HG03571 (cell line): ENCODE results near the gene MYADM.
"Not testable (repeated sequence)": the region's sequence is repeated elsewhere in the genome, so short reads cannot be mapped to it uniquely, and the experiment has no call there.

Source experiments
- ATAC-seq: cut with Tn5 transposase; IDR thresholded peaks from one replicate; pipeline ENCODE4 v1.9.1; 2021; ENCODE audit not compliant: unreplicated experiment

The MYADM gene

DNA sequence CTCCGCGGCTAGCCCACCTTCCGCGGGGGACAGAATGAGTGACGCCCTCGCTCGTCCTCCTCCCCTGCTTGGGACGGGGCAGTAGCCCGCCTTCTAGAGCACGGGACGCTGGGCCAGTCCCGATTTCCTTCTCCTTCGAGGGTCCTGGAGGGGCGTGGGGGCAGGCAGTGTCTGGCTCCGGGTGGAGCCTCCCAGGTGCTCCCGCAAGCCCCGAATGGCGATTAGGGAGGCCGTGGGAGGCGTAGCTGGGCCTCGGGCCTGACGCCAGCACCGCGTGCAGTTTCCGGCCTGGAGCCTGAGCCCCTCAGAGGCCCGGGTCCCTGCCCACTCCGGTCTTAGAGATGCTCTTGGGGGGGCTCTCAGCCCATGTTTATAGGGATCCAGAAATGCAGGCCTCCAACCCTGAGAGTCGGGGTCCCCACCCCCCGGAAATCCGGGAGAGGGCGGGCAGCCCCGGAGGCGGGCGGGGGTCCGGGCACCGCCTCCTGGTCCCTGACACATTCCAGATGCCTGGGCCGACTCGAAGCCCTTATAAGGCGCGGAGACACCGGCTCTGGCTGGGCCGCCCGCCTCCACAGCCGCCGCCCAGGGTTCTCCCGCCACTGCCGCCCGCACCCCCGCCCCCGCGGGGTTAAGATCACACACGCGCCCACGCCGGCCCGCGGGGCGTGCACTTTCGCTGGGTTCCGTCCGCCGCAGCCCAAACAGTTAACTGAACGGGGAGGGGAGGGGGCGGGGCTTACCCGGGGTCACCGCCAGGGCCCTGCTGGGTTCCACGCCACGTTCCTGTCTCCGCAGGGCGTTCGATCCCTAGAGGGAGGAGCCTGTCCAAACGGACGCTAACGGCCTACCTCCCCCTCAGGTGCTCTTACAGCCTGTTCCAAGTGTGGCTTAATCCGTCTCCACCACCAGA lies 1.5 kb downstream of the MYADM start:
- peak; percentile 27 for ATAC-seq

DNA sequence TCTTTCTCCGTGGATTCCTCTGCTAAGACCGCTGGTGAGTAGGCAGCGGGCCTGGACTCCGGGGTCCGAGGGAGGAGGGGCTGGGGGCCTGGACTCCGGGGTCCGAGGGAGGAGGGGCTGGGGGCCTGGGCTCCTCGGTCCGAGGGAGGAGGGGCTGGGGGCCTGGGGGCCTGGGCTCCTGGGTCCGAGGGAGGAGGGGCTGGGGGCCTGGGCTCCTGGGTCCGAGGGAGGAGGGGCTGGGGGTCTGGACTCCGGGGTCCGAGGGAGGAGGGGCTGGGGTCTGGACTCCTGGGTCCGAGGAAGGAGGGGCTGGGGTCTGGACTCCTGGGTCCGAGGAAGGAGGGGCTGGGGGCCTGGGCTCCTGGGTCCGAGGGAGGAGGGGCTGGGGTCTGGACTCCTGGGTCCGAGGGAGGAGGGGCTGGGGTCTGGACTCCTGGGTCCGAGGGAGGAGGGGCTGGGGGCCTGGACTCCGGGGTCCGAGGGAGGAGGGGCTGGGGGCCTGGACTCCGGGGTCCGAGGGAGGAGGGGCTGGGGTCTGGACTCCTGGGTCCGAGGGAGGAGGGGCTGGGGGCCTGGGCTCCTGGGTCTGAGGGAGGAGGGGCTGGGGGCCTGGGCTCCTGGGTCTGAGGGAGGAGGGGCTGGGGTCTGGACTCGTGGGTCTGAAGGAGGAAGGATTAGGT lies 2.3 kb downstream of the MYADM start:
- ATAC-seq, result not testable (repeated sequence)

DNA sequence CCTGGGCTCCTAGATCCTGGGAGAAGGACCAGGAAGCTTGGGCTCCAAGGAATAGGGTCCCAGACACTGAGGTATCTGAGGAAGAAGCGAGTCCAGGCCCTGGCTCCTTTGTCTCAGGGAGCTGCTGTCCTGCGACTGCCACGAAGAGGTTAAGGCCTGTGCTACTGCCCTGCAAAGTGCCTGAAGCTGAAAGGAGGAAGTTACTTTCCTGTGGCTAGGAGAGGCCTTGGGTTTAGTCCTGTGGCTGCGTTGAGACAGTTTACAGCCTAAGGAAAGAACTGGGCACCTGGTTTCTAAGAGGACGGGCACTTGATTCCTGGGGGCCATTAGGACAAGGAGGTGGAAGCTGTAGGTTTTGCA lies 2.8 kb downstream of the MYADM start:
- ATAC-seq, result no peak

DNA sequence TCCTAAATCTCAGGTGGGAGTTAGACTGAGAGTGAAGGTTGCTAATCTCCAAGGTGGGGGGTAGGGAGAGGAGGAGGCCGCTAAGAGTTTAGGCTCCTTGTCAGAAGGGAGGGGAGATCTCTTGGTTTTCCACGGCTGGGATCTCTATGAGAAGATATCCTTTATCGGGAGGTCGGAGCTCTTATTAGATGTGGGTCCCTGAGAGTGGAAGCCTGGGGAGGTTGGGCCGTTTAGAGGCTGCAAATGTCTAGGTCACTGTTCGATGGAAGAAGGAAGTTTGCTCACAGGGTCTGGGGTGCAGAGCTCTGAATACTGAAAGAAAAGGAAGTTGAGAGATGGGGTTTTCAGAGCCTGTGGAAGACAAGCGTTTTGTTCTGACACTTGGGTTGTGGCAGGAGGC lies 3.8 kb downstream of the MYADM start:
- ATAC-seq, result no peak

DNA sequence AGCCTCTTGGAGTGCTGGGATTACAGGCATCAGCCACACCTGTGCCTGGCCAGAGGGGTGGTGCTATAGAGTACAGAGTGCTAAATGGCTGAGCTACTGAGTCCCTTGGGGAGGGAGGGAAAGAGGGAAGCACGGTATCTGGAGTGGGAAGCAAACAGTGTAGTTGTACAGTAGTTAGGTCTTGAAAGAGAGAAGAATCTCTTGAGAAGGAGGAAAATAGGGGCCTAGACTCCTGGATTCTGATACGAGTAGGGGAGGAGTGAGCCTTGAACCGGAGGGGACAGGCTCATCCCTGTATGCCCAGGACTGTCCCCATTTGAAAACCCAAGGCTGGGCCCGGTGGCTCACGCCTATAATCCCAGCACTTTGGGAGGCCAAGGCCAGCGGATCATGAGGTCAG lies 5.1 kb downstream of the MYADM start:
- ATAC-seq, result no peak

DNA sequence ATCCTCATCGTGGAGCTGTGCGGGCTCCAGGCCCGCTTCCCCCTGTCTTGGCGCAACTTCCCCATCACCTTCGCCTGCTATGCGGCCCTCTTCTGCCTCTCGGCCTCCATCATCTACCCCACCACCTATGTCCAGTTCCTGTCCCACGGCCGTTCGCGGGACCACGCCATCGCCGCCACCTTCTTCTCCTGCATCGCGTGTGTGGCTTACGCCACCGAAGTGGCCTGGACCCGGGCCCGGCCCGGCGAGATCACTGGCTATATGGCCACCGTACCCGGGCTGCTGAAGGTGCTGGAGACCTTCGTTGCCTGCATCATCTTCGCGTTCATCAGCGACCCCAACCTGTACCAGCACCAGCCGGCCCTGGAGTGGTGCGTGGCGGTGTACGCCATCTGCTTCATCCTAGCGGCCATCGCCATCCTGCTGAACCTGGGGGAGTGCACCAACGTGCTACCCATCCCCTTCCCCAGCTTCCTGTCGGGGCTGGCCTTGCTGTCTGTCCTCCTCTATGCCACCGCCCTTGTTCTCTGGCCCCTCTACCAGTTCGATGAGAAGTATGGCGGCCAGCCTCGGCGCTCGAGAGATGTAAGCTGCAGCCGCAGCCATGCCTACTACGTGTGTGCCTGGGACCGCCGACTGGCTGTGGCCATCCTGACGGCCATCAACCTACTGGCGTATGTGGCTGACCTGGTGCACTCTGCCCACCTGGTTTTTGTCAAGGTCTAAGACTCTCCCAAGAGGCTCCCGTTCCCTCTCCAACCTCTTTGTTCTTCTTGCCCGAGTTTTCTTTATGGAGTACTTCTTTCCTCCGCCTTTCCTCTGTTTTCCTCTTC lies 6.3 kb downstream of the MYADM start:
- no peak for ATAC-seq

DNA sequence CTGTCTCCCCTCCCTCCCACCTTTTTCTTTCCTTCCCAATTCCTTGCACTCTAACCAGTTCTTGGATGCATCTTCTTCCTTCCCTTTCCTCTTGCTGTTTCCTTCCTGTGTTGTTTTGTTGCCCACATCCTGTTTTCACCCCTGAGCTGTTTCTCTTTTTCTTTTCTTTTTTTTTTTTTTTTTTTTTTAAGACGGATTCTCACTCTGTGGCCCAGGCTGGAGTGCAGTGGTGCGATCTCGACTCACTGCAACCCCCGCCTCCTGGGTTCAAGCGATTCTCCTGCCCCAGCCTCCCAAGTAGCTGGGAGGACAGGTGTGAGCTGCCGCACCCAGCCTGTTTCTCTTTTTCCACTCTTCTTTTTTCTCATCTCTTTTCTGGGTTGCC lies 6.9 kb downstream of the MYADM start:
- no peak for ATAC-seq

DNA sequence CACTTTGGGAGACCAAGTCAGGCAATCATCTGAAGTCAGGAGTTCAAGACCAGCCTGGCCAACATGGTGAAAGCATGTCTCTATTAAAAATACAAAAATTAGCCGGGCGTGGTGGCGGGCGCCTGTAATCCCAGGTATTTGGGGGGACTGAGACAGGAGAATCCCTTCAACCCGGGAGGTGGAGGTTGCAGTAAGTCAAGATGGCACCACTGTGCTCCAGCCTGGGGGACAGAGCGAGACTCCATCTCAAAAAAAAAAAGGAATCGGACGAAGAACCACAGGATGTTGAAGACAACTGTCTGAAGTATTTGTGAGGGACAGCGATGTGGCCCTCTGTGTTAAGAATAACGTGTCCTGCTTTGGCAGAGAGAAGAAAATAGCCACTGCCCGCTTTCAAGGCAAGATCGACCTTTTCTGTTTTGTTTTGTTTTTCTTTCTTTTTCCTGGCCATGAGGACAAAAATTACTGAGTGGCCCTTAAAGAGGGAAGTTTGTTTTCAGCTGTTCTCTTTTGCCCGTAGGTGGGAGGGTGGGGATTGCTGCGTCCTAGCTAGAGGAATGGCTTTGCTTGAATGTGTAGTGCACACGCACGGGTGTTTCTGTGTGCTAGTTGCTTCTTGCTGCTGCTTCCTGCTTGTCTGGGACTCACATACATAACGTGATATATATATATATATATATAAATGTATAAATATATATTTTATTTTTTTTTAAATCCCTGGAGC lies 8.1 kb downstream of the MYADM start:
- ATAC-seq, result no peak

DNA sequence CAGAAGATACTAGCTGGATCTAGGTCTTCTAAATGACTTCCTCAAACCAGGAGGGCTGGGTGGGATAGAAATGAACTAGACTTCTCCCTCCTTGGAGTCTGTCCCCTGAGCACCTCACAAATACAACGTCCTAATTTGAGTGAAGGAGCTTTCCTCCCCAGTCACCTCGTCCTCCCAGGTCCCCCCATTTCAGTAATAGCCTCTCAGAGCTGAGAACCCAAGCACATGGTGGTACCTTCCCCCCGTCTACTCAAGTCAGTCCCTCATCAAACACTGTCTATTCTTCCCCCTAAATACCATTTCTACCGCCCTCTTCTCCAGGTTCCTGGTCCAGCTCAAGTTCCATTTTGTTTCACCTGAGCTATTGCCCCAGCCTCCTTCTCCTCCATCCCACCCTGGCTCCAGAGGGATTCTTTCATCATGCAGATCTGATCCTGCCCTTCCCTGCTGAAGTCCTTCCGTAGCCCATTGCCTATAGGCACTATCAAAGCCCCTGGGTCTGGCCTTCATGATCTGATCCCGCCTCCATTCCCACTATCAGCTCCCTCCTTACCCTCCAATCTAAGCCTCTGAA lies 9.1 kb downstream of the MYADM start:
- no peak for ATAC-seq

DNA sequence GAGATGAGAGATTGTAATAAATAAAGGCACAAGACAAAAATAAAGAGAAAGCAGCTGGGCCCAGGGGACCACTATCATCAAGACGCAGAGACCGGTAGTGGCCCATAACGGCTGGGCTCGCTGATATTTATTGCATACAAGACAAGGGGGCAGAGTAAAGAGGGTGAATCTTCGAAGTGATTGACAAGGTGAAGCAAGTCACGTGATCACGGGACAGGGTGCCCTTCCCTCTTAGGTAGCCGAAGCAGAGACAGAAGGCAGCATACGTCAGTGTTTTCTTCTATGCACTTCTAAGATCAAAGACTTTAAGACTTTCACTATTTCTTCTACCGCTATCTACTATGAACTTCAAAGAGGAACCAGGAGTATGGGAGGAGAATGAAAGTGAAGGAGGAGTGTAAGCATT lies 9.7 kb downstream of the MYADM start:
- ATAC-seq, result no peak

DNA sequence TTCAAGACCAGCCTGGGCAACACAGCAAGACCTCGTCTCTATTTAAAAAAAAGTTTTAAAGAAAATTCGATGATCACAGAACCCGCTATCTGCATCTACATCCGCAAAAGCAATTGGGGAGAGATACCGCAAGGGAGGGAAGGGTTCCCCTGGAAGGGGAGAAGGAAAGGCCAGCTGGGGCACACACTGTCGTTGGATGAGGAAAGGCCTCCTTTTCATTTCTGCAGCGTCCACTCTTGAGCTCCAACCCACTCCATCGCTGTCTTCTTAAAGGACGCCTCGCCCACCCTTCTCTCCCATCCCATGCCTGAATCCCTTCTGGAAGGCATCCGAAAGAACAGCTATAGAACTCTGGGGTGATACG lies 11.1 kb downstream of the MYADM start:
- ATAC-seq, result no peak

DNA sequence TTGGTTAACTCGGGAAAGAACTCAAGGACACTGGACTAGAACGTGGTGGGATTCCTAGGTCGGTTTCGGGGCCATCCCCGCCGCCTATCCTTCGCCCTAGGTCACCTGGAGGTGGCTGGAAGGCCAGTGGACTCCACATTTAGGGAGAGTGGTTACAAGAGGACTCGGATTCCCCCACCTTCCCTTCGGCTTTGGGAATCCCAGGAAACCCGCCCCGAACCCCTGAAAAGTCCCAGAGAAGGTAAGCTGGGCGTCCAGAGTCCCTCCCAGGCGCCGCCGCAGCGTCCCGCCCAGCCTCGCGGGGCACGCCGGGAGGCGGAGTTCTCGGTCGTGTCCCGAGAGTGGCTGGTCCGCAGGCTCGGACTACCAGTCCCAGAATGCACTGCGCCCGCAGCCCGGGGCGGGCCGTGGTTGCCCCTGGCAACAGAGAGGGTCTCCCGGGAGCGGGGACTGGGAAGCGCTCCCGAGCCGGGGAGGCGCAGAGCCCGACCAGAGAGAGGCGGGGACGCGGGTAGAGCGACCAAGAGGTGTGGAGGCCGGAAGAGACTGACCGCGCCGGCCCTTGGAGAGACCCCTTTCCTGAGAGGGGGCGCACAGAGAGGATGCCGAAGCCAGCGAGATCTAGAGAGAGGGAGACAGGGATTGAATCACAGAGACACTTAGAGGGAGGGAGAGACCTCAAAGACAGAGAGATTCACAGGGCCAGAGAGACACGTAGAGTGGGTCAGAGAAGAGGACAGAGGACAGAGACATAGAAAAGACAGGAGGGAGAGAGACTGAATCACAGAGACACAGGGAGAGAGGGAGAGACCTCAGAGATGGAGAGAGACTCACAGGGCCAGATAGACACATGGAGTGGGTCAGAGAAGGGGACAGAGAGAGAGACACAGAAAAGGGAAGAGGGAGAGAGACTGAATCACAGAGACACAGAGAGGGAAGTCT lies 11.7 kb downstream of the MYADM start:
- no peak for ATAC-seq

DNA sequence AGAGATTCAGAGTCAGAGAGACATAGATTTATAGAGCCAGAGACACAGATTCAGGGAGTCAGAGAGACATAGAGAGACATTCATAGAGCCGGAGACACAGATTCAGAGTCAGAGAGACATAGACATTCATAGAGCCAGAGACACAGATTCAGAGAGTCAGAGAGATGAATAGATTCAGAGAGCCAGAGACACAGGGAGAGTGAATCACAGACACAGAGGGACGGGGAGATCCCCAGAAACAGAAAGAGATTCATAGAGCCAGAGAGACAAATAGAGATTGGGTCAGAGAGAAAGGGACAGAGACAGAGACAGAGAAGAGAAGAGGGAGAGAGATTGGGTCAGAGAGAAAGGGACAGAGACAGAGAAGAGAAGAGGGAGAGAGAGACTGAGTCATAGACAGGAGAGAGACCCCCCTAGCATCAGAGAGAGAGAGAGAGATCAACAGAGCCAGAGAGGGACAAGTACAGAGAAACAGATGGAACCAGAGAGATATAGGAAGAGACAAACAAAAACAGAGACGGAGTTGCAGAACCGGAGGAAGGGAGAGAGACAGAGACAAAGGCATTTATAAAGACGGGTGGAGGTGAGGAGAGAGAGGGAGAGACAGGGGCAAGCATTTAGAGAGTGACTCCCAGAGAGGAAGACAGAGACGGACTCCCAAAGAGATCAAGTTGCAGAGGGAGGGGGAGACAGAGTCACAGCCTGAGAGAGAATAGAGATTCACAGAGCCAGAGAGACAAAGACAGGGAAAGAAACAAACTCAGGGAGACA lies 13.2 kb downstream of the MYADM start:
- ATAC-seq, result no peak

DNA sequence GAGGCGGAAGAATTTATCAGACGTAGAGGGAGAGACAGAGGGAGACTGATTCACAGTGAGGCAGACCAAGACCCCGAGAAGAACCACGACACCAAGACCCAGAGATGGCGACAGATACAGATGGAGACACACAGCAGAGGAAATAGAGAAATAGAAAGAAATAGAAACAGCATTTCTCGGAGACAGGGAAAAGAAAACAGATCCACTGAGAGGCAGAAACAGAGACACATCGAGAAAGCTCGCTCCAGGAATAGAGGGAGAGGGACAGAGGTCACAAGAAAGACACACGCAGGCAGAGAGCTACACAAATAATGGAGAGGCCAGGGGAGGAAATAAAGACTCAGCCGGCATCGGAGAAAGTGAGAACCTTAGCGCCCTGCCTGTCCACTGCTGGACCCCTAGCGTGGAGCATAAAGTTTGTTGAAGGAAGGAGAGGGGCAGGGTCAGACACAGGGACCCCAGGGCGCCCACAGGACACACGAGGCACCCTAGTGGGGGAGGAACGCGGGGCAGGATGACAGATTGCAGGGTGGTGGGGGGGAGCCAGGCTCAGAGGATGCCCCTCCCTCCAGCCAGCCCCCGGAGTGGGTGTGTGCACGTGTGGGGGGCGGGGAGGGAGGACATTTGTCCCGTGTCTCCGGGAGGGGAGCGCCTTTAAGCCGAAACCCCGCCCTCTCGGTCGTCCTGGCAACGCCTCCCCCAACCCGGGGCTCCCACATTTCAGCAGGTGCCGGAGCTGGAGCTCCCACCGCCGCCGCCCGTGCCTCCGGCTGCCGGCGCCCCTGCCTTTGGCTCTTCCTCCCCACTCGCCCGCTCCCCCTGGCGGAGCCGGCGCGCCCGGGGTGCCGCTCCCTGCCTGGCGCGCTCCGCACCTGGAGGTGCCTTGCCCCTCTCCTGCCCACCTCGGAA lies 14.1 kb downstream of the MYADM start, which contains the start of gene PRKCG:
TSS of gene PRKCG (plus strand) at position 716 of the 909 bp plus-strand sequence. CDS start 298 bp downstream, outside the sequence.
- no peak for ATAC-seq

DNA sequence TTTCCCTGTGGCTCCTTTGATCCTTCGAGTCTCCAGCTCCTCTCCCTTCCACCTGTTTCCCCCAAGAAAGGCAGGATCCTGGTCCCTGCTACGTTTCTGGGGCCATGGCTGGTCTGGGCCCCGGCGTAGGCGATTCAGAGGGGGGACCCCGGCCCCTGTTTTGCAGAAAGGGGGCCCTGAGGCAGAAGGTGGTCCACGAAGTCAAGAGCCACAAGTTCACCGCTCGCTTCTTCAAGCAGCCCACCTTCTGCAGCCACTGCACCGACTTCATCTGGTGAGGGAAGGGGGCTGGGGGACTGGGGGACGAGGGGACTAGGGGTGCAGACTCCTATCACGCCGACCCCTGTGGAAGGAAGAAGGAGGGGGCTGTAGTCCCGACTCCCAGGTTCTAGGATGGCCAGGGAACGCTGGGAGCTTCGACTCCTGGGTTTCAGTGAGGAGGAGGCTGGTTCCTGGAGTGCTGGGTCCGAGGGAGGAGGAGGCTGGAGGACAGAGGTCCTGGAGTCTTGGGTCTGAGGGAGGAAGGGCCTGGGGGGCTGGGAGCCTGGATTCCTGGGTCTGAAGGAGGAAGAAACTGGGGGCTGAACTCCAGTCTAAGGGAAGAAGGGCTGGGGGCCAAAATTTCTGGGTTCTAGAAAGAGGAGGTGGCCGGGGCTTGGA lies 14.8 kb downstream of the MYADM start:
- ATAC-seq, result no peak

DNA sequence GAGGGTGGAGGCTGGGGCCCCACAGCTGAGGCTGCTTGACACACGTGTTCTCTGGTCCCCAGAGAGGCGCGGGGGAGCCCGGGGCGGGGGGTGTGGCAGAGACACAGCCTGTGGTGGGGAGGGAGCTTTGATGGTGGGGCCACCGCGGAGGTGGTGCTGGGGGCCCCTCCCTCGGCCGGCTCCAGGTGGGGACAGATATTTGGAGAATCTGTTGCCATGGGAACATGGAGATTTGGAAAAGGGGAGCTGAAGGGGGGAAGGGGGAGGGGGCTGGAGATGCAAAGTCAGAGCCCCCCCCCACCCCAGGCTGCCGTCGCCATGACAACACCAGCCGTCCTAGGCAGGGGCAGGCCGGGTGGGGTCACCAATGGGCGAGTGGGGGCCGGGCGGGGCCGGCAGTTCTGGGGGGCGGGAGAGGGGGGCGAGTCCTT lies 15.6 kb downstream of the MYADM start:
- no peak for ATAC-seq

DNA sequence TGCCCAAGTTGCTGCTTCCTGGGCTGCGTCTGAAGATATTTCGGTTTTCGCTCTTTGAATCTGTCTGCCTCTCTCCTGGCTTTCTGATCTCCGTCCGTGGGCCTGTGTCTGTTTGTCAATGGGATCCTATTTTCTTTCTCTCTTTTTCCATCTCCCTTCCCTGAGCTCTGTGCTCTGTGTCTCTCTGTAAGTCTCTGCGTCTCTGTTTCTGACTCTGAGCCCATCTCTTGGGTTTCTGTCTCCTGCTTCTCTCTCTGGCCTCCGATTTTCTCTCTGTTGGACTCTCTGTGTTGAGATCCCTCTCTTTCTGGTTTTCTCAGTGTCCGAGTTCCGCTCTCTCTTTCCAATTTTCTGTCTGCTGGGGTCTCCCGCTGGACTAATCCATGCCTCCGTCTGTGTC lies 16.1 kb downstream of the MYADM start:
- ATAC-seq, result no peak
